ENCODE measurements around the gene ABCF3.

The ABCF3 gene

DNA sequence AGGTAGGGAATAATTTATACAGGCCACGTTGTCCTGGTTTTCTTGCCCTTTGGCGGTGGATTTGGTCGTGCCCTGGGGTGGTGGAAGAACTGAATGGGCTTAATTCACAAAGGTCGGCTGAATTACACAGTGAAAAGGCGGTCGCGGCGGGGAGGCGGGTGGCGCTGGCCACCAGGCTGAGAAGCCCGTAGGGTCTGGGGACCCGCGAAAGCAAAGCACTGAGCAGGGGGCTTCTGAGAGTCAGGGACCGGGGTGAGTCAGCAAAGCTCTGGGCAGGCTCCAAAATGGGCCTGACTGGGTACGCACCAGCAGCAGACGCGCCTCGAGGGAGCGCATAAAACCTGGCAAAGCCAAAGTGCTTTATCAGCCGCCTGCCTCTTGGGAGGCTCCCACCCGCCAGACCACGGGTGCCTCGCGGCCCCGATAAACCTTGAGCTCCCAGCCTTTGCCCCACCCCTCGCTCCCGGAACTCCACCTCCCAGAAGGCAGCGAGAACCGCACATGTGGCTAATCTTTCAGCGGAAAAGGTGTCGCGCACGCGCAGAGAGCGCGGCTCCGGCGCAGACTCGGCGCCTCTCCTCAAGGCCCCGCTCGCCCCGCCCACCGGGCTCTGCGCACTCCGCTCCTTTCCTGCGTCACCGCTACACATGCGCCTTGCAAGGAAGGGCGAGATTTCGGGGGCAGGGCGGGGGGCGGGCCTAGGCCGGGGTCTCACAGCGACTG lies 377 bp upstream of the ABCF3 start:
- peaks cover 4 to 76% of the 10 kb centered on the region in 2 experiments; a peak in 1 of 3 replicates for H3K36me3 ChIP-seq (ENCODE audit: control insufficient read depth in 2 of 2, insufficient read depth in 1 of 2, low read length in 2 of 2)
- ChIA-PET CTCF (interaction anchor here (0.6 kb wide), 1 partner anchor 20 kb away, joined by 3 read pairs; no protein-coding TSS in a partner anchor), POLR2A (interaction anchor here (1.0 to 2.3 kb wide), 10 partner anchors 9 to 64 kb away, joined by 3 to 34 read pairs (median 4); partner anchors contain the start of genes AP2M1, EEF1AKMT4, EIF2B5 and VWA5B2)
- H3K27ac ChIP-seq (ENCODE audit: extremely low read depth, low read depth, low read length) = peak overlapping the region; percentile 84
- H3K4me1 ChIP-seq (ENCODE audit: control insufficient read depth, insufficient read depth, low read length) = 0 out of 2 replicates have a peak, but pooled peaks cover 5% of the 10 kb centered on the region
- peak overlapping the region; percentile 91 for H3K4me3 ChIP-seq (ENCODE audit: low read depth, low read length)
- no peaks in the 10 kb centered on the region for H3K9me3 ChIP-seq (ENCODE audit: control insufficient read depth, insufficient read depth, low read depth, low read length)
- peak; percentile 95; the same call in 1 of the 2 replicates for TF ChIP-seq ZNF561 (tag by site-specific recombination; IDR thresholded peaks at IDR 0.05; ENCODE audit: borderline replicate concordance)
- peak; percentile 84 for TF ChIP-seq IKZF3 (tag by site-specific recombination; IDR thresholded peaks at IDR 0.05)
- peak; percentile 76 for TF ChIP-seq KLF9 (tag by site-specific recombination; IDR thresholded peaks at IDR 0.05; ENCODE audit: low read depth)
- peak; percentile 72 for TF ChIP-seq KLF17 (tag by site-specific recombination; IDR thresholded peaks at IDR 0.05)
- 0 out of 2 replicates have a peak, but pooled peaks have one; percentile 37 for TF ChIP-seq ZBTB11 (tag by site-specific recombination; conservative IDR thresholded peaks at IDR 0.05; ENCODE audit: low read depth)
- TF ChIP-seq SP3 (tag by site-specific recombination; IDR thresholded peaks at IDR 0.05) = peak; percentile 77
- peak; percentile 73 for TF ChIP-seq ZBTB8A (tag by site-specific recombination; IDR thresholded peaks at IDR 0.05)
- TF ChIP-seq, protein P1, sequence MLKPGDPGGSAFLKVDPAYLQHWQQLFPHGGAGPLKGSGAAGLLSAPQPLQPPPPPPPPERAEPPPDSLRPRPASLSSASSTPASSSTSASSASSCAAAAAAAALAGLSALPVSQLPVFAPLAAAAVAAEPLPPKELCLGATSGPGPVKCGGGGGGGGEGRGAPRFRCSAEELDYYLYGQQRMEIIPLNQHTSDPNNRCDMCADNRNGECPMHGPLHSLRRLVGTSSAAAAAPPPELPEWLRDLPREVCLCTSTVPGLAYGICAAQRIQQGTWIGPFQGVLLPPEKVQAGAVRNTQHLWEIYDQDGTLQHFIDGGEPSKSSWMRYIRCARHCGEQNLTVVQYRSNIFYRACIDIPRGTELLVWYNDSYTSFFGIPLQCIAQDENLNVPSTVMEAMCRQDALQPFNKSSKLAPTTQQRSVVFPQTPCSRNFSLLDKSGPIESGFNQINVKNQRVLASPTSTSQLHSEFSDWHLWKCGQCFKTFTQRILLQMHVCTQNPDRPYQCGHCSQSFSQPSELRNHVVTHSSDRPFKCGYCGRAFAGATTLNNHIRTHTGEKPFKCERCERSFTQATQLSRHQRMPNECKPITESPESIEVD (tag by site-specific recombination; IDR thresholded peaks at IDR 0.05) = no peak
- TF ChIP-seq, protein P2, sequence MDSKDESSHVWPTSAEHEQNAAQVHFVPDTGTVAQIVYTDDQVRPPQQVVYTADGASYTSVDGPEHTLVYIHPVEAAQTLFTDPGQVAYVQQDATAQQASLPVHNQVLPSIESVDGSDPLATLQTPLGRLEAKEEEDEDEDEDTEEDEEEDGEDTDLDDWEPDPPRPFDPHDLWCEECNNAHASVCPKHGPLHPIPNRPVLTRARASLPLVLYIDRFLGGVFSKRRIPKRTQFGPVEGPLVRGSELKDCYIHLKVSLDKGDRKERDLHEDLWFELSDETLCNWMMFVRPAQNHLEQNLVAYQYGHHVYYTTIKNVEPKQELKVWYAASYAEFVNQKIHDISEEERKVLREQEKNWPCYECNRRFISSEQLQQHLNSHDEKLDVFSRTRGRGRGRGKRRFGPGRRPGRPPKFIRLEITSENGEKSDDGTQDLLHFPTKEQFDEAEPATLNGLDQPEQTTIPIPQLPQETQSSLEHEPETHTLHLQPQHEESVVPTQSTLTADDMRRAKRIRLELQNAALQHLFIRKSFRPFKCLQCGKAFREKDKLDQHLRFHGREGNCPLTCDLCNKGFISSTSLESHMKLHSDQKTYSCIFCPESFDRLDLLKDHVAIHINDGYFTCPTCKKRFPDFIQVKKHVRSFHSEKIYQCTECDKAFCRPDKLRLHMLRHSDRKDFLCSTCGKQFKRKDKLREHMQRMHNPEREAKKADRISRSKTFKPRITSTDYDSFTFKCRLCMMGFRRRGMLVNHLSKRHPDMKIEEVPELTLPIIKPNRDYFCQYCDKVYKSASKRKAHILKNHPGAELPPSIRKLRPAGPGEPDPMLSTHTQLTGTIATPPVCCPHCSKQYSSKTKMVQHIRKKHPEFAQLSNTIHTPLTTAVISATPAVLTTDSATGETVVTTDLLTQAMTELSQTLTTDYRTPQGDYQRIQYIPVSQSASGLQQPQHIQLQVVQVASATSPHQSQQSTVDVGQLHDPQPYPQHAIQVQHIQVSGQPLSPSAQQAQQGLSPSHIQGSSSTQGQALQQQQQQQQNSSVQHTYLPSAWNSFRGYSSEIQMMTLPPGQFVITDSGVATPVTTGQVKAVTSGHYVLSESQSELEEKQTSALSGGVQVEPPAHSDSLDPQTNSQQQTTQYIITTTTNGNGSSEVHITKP (tag by site-specific recombination; IDR thresholded peaks at IDR 0.05) = peak; percentile 94
- TF ChIP-seq, protein P3, sequence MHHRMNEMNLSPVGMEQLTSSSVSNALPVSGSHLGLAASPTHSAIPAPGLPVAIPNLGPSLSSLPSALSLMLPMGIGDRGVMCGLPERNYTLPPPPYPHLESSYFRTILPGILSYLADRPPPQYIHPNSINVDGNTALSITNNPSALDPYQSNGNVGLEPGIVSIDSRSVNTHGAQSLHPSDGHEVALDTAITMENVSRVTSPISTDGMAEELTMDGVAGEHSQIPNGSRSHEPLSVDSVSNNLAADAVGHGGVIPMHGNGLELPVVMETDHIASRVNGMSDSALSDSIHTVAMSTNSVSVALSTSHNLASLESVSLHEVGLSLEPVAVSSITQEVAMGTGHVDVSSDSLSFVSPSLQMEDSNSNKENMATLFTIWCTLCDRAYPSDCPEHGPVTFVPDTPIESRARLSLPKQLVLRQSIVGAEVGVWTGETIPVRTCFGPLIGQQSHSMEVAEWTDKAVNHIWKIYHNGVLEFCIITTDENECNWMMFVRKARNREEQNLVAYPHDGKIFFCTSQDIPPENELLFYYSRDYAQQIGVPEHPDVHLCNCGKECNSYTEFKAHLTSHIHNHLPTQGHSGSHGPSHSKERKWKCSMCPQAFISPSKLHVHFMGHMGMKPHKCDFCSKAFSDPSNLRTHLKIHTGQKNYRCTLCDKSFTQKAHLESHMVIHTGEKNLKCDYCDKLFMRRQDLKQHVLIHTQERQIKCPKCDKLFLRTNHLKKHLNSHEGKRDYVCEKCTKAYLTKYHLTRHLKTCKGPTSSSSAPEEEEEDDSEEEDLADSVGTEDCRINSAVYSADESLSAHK (tag by site-specific recombination; IDR thresholded peaks at IDR 0.05) = no peak
- TF ChIP-seq ZNF341 (tag by site-specific recombination; IDR thresholded peaks at IDR 0.05; ENCODE audit: low read depth) = peak; percentile 88
- peak; percentile 86 for TF ChIP-seq ZNF600 (tag by site-specific recombination; IDR thresholded peaks at IDR 0.05)
- TF ChIP-seq ZNF335 (tag by site-specific recombination; conservative IDR thresholded peaks at IDR 0.05) = peak; percentile 95
- TF ChIP-seq ZNF24 (tag by site-specific recombination; IDR thresholded peaks at IDR 0.05) = peak; percentile 70; the same call in 1 of the 2 replicates
- TF ChIP-seq, protein P4, sequence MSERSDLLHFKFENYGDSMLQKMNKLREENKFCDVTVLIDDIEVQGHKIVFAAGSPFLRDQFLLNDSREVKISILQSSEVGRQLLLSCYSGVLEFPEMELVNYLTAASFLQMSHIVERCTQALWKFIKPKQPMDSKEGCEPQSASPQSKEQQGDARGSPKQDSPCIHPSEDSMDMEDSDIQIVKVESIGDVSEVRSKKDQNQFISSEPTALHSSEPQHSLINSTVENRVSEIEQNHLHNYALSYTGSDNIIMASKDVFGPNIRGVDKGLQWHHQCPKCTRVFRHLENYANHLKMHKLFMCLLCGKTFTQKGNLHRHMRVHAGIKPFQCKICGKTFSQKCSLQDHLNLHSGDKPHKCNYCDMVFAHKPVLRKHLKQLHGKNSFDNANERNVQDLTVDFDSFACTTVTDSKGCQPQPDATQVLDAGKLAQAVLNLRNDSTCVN (tag by site-specific recombination; optimal IDR thresholded peaks at IDR 0.05) = peak; percentile 96
- 0 out of 2 replicates have a peak, but pooled peaks have one; percentile 14 for TF ChIP-seq BCL11B (tag by site-specific recombination; IDR thresholded peaks at IDR 0.05; ENCODE audit: low read depth)
- TF ChIP-seq ZNF707 (tag by site-specific recombination; IDR thresholded peaks at IDR 0.05) = no peak
- TF ChIP-seq SP2 (tag by site-specific recombination; IDR thresholded peaks at IDR 0.05) = peak; percentile 94
- TF ChIP-seq, protein P5, sequence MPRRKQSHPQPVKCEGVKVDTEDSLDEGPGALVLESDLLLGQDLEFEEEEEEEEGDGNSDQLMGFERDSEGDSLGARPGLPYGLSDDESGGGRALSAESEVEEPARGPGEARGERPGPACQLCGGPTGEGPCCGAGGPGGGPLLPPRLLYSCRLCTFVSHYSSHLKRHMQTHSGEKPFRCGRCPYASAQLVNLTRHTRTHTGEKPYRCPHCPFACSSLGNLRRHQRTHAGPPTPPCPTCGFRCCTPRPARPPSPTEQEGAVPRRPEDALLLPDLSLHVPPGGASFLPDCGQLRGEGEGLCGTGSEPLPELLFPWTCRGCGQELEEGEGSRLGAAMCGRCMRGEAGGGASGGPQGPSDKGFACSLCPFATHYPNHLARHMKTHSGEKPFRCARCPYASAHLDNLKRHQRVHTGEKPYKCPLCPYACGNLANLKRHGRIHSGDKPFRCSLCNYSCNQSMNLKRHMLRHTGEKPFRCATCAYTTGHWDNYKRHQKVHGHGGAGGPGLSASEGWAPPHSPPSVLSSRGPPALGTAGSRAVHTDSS (tag by site-specific recombination; IDR thresholded peaks at IDR 0.05) = no peak
- peak; percentile 87 for TF ChIP-seq ZNF76 (tag by site-specific recombination; IDR thresholded peaks at IDR 0.05; ENCODE audit: borderline replicate concordance, low read depth)
